ENCODE measurements around the gene CSF2. TPM values are rescaled to one million over a fixed set of nuclear protein-coding genes. Genes with fewer than 3 reads are reported as not detected.

The CSF2 gene
- total and polyA plus RNA-seq, 2 of the 13 experiments (the other 11 are each of a cell fraction or from before 2014, with no cell fraction given) = not detected

GRCh38 chr5:132093271-132093670, 19.7 kb downstream of the CSF2 start:
- WGBS (ENCODE audit: low lambda C conversion rate) = 0% methylated on average over 2 of the region's 3 CpGs
- no peaks in the 10 kb centered on the region for H3K36me3 ChIP-seq (replicated peaks in 1 of 2; ENCODE audit: control insufficient read depth in 1 of 2, insufficient read depth in 2 of 2, low read length in 2 of 2)
- FAIRE-seq (no peak), ATAC-seq (no peak), DNase-seq (ENCODE audit: low spot score) (no peak)
- peaks cover 0 to 8% of the 10 kb centered on the region in 2 experiments; a peak in 2 of 5 replicates for H3K27me3 ChIP-seq (ENCODE audit: control insufficient read depth in 1 of 2, insufficient read depth in 2 of 2, low read length in 2 of 2)
- no peak overlapping the region for H2AFZ ChIP-seq (ENCODE audit: low read length)
- CTCF ChIA-PET (ENCODE audit: low intra/inter-chr PET ratio, low total read pairs) = no interaction called here
- POLR2A ChIA-PET = no interaction called here
- H3K4me3 ChIP-seq (replicated peaks in 1 of 3; ENCODE audit: insufficient read depth in 1 of 3, low read depth in 2 of 3, low read length in 3 of 3) = no peak overlapping the region
- H3K9ac ChIP-seq (ENCODE audit: insufficient read depth, low read depth, low read length) = no peak overlapping the region
- no peaks in the 10 kb centered on the region for H3K9me3 ChIP-seq (ENCODE audit: low read length)
- no peaks in the 10 kb centered on the region for H3K79me2 ChIP-seq (ENCODE audit: insufficient read depth, low read length)
- in situ Hi-C loops (cut with HindIII; ENCODE audit: extremely low pct_ligation_motif_present, low pct_unique_long_range_greater_than_20kb) (no loop called here), intact Hi-C loops (cut with micrococcal nuclease; ENCODE audit: unreplicated experiment) (no loop called here)
- H4K20me1 ChIP-seq (ENCODE audit: insufficient read depth, low read length) = no peaks in the 10 kb centered on the region
- H3K27ac ChIP-seq (ENCODE audit: extremely low read length, insufficient read depth, low read length) = no peak overlapping the region
- H3K4me1 ChIP-seq (ENCODE audit: insufficient read depth, low read length) = peaks cover 12% of the 10 kb centered on the region
- H3K4me2 ChIP-seq (ENCODE audit: low read depth, low read length) = no peak overlapping the region
- no TSS peak for BruUV-seq (replicated peaks)
- TF ChIP-seq CCDC6 (CRISPR knock-in tag; IDR thresholded peaks at IDR 0.05) (no peak), KLF11 (CRISPR knock-in tag; IDR thresholded peaks at IDR 0.05) (no peak), SNAPC2 (CRISPR knock-in tag; IDR thresholded peaks at IDR 0.05) (no peak), KLF16 (CRISPR knock-in tag; IDR thresholded peaks at IDR 0.05) (no peak), REXO4 (CRISPR knock-in tag; IDR thresholded peaks at IDR 0.05; ENCODE audit: borderline replicate concordance) (no peak), ATF1 (CRISPR knock-in tag; IDR thresholded peaks at IDR 0.05) (no peak), ZHX2 (IDR thresholded peaks at IDR 0.05; ENCODE audit: low read depth) (no peak), ZHX2 (CRISPR knock-in tag; IDR thresholded peaks at IDR 0.05; ENCODE audit: borderline replicate concordance) (no peak), ZBTB7A (CRISPR knock-in tag; IDR thresholded peaks at IDR 0.05) (no peak), GZF1 (CRISPR knock-in tag; IDR thresholded peaks at IDR 0.05) (no peak), THAP11 (CRISPR knock-in tag; IDR thresholded peaks at IDR 0.05) (no peak), MED8 (CRISPR knock-in tag; IDR thresholded peaks at IDR 0.05; ENCODE audit: insufficient replicate concordance) (no peak), ATF4 (CRISPR knock-in tag; IDR thresholded peaks at IDR 0.05) (no peak), MAF1 (CRISPR knock-in tag; IDR thresholded peaks at IDR 0.05; ENCODE audit: borderline replicate concordance) (no peak)
